AG04450 (cell line): ENCODE results near the gene INHBA. TPM values are rescaled to one million over a fixed set of nuclear protein-coding genes. Genes with fewer than 3 reads are reported as not detected.

Experiments used
- CTCF ChIA-PET: fragments of 300-600, 350-600 bp; formaldehyde crosslinking; extraction: SDS; loops from one replicate; lab custom pipeline; 2022; ENCODE audit warnings: antibody characterized with exemption, inconsistent platforms; lab: Charles Lee
- POLR2A ChIA-PET: fragments of 350-600 bp; formaldehyde crosslinking; extraction: SDS; loops from one replicate; lab custom pipeline; 2021; ENCODE audit warnings: antibody characterized with exemption, inconsistent platforms; lab: Yijun Ruan, JAX
- DNase-seq: peaks from one replicate; pipeline ENCODE4 v3.0.0-alpha.2; 2011; ENCODE audit warnings: low read depth, low spot score
- H3K27ac ChIP-seq: one replicate; pipeline ENCODE4 v1.5.1; 2012; ENCODE audit warnings: low read depth, low read length, control low read depth
- H3K27me3 ChIP-seq: one replicate; pipeline ENCODE4 v1.6.0; 2012; ENCODE audit warnings: low read length; ENCODE audit not compliant: control insufficient read depth, insufficient read depth
- H3K4me3 ChIP-seq: 2 replicates; pipeline ENCODE4 v1.5.1; 2011; ENCODE audit warnings: mild to moderate bottlenecking, low read depth, low read length, control low read depth
- H3K9me3 ChIP-seq: 2 replicates; pipeline ENCODE4 v1.5.1; 2012; ENCODE audit warnings: low read length; ENCODE audit not compliant: control insufficient read depth, insufficient read depth
- CTCF ChIP-seq: IDR thresholded peaks from 2 replicates; pipeline ENCODE4 v1.5.1; 2011; ENCODE audit warnings: low read depth, low read length, control low read depth, inconsistent platforms
- polyA plus RNA-seq: library from polyadenylated mRNA; depleted of rRNA; stranded (reverse); fragments of >200 nt; gene quantifications from 2 replicates; pipeline ENCODE4 v1.2.3, GENCODE V29; 2011

INHBA gene
- polyA plus RNA-seq, 1 experiment: 28.5 TPM

GRCh38 chr7:41735206-41735605 is 32.3 kb upstream of the INHBA start:
- no peak for TF ChIP-seq CTCF
- Histone ChIP-seq H3K27ac (no peak overlapping the region), H3K27me3 (no peaks in the 10 kb centered on the region), H3K9me3 (no peaks in the 10 kb centered on the region), H3K4me3 (no peak overlapping the region)
- CTCF ChIA-PET: no interaction called here
- DNase-seq: no peak
- POLR2A ChIA-PET: no interaction called here

GRCh38 chr7:41732843-41733306 is 30.0 kb upstream of the INHBA start:
- ChIA-PET CTCF (interaction anchor here (0.6 to 0.8 kb wide), 3 partner anchors 23 to 743 kb away, joined by 3 to 4 read pairs (median 3); no protein-coding TSS in a partner anchor), POLR2A (no interaction called here)
- no peak for DNase-seq
- no peak for TF ChIP-seq CTCF
- Histone ChIP-seq H3K27me3 (no peaks in the 10 kb centered on the region), H3K9me3 (no peaks in the 10 kb centered on the region), H3K27ac (no peak overlapping the region), H3K4me3 (no peak overlapping the region)

GRCh38 chr7:41732436-41732785 is 29.5 kb upstream of the INHBA start:
- no peak overlapping the region for H3K27ac ChIP-seq
- no peaks in the 10 kb centered on the region for H3K27me3 ChIP-seq
- POLR2A ChIA-PET: no interaction called here
- TF ChIP-seq CTCF: no peak
- CTCF ChIA-PET: interaction anchor here (0.6 to 0.8 kb wide), 4 partner anchors 23 to 743 kb away, joined by 3 to 4 read pairs (median 3); no protein-coding TSS in a partner anchor
- no peaks in the 10 kb centered on the region for H3K9me3 ChIP-seq
- DNase-seq: no peak
- no peak overlapping the region for H3K4me3 ChIP-seq

GRCh38 chr7:41731493-41732435 is 28.9 kb upstream of the INHBA start:
- H3K27ac ChIP-seq: no peak overlapping the region
- DNase-seq: no peak
- POLR2A ChIA-PET: no interaction called here
- CTCF ChIA-PET: interaction anchor here (0.7 to 0.8 kb wide), 3 partner anchors 22 to 418 kb away, joined by 3 to 4 read pairs (median 3); no protein-coding TSS in a partner anchor
- no peak overlapping the region for H3K4me3 ChIP-seq
- no peaks in the 10 kb centered on the region for H3K9me3 ChIP-seq
- H3K27me3 ChIP-seq: no peaks in the 10 kb centered on the region
- TF ChIP-seq CTCF: peak; percentile 36

- ChIA-PET POLR2A (no interaction called here), CTCF (interaction anchor here (1.5 kb wide), 1 partner anchor 1498 kb away, joined by 10 read pairs; no protein-coding TSS in a partner anchor)
- no peak overlapping the region for H3K27ac ChIP-seq
- TF ChIP-seq CTCF: no peak
- H3K27me3 ChIP-seq: no peaks in the 10 kb centered on the region
- H3K9me3 ChIP-seq: no peaks in the 10 kb centered on the region
- no peak for DNase-seq
- no peak overlapping the region for H3K4me3 ChIP-seq
Observed at GRCh38 chr7:41730668-41731067, 27.8 kb upstream of the INHBA start.
